ELF-1 (cell line): ENCODE measurements around the gene FZD10.

Source experiments
- DNase-seq: peaks from one replicate; pipeline ENCODE4 v3.0.0-alpha.2; 2016; ENCODE audit warnings: low read depth, low spot score

Gene FZD10

GRCh38 chr12:130162267-130162666, at the start of gene FZD10:
TSS of gene FZD10 (plus strand) at chr12:130162464. CDS start at chr12:130162943, 479 bp downstream.
- peak; percentile 67 for DNase-seq

GRCh38 chr12:130114952-130115351, 47.3 kb upstream of the FZD10 start:
- no peak for DNase-seq

- no peak for DNase-seq
These were observed 46.6 kb upstream of the FZD10 start for GRCh38 chr12:130115646-130116045.

- no peak for DNase-seq
These were observed 45.5 kb upstream of the FZD10 start for GRCh38 chr12:130116791-130117190.

GRCh38 chr12:130117233-130117632, 45.0 kb upstream of the FZD10 start:
- DNase-seq: no peak

- DNase-seq: no peak
These were observed 44.6 kb upstream of the FZD10 start for GRCh38 chr12:130117701-130118100.

- DNase-seq: no peak
These were observed 44.1 kb upstream of the FZD10 start for GRCh38 chr12:130118181-130118580.

- no peak for DNase-seq
These were observed 42.9 kb upstream of the FZD10 start for GRCh38 chr12:130119241-130119861.

- no peak for DNase-seq
These were observed 42.1 kb upstream of the FZD10 start for GRCh38 chr12:130120012-130120805.

- DNase-seq: no peak
These were observed 40.9 kb upstream of the FZD10 start for GRCh38 chr12:130121226-130122000.

GRCh38 chr12:130122356-130122755, 39.9 kb upstream of the FZD10 start:
- DNase-seq: no peak

GRCh38 chr12:130124106-130124505, 38.2 kb upstream of the FZD10 start:
- no peak for DNase-seq

- no peak for DNase-seq
These were observed 37.5 kb upstream of the FZD10 start for GRCh38 chr12:130124605-130125244.

GRCh38 chr12:130126023-130126432, 36.2 kb upstream of the FZD10 start:
- peak; percentile 27 for DNase-seq

- DNase-seq: no peak
These were observed 34.7 kb upstream of the FZD10 start for GRCh38 chr12:130127532-130127911.

- DNase-seq: no peak
These were observed 34.1 kb upstream of the FZD10 start for GRCh38 chr12:130127912-130128789.

GRCh38 chr12:130128790-130129735, 33.2 kb upstream of the FZD10 start:
- no peak for DNase-seq

GRCh38 chr12:130130346-130130745, 31.9 kb upstream of the FZD10 start:
- DNase-seq: no peak

GRCh38 chr12:130131025-130131424, 31.2 kb upstream of the FZD10 start:
- peak; percentile 31 for DNase-seq

- DNase-seq: no peak
These were observed 30.5 kb upstream of the FZD10 start for GRCh38 chr12:130131801-130132200.
